GM21619 (cell line): ENCODE measurements around the gene NEURL1.
"Not testable (repeated sequence)": the region's sequence is repeated elsewhere in the genome, so short reads cannot be mapped to it uniquely, and the experiment has no call there.

ENCODE experiments used
- ATAC-seq: cut with Tn5 transposase; IDR thresholded peaks from one replicate; pipeline ENCODE4 v1.9.1; 2021; ENCODE audit not compliant: unreplicated experiment

The NEURL1 gene

DNA sequence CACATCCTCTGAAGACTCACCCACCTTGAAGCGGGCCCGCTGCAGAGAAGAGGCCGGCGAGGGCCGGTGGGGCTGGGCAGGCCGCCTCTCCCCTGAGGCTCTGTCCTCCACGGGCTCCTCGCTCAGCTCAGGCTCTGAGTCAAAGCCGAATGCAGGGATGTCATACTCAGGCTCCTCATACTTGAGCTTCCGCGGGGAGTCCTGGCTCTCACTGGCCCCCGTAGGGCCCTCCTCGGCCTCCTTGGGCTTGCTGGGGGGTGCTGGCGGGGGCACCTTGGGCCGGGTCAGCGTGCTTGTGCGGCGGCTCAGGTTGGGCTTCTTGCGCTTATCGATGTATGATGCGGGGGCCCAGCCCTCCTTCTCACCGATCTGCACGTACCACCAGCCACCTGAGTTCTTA is 109.9 kb downstream of the NEURL1 start:
- ATAC-seq, result no peak

DNA sequence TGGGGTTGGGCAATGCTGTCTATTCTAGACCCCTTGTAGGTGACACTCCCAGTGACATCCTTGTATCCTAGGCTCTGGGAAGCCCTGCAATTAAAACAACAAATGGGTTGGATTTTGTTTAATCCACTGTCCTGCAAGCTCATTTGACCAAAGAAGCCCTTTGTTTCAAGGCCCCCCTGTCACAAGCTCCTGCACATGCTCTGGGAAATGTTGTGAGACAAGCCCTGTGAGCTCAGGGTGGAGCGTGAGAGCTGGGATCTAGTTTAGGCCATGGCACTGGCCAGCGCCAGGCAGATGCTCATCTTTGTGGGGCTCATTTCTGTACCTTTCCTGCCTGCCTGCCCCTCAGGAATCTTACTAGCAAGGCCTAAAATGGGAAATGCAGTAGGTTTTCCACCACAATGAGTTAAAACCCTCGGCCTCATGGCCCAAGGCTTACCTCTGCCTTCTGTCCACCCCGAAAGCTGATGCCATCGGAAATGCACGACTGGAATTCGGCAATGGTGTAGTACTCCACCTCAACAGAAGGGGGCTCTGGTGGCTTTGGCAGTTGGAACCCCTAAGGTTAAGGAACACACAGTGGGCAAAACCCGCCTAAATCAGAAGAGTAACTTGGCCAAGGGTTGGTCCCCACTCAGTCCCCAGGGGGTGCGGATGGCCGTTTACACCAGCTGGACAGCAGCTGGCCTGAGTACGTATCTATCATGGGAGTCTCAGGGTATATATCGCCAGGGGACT is 112.0 kb downstream of the NEURL1 start:
- ATAC-seq, result no peak

GRCh38 chr10:103606097-103606438 is 112.6 kb downstream of the NEURL1 start:
- ATAC-seq, result not testable (repeated sequence)

GRCh38 chr10:103607051-103607450 is 113.5 kb downstream of the NEURL1 start:
- ATAC-seq, result not testable (repeated sequence)

- not testable (repeated sequence) for ATAC-seq
Observed at GRCh38 chr10:103608056-103608455, 114.6 kb downstream of the NEURL1 start.

DNA sequence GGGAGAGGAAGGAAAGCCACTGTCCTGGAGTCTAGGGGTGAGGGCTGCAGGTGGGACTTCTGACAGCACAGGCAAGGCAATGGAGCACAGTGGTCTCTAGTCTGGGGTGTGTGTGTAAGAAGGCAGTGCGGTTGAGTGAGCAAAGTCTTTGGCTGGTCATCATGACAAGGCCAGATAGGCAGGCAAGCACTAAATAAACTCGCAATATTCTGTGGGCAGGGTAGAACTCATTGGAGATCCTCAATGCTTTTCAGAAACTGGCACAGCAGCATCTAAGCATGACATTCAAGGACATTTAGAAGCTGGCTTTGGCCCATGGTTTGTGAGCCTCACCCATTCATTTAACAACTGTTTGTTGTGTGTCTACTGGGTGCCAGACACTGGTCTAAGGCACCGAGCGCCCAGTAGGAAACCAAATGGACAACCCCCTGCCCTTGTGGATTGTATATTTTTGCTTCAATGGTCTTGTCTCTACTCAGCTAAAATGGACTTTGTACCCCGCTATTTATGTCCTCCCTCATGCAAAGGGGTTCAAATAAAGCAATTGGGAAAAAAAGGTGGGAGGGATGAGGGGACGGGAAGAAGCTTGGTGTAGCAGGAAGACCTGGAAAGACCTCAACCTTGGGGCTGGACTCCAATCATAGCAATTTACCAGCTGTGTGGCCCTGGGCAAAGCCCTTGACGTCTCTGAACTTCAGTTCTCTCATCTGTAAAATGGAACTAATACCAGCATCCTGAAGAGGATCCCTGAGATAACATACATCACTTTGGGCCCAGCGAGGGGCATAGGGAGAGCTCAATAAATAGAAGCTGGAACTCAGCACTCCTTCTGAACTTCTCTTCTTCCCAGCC is 116.0 kb downstream of the NEURL1 start:
- no peak for ATAC-seq

- no peak for ATAC-seq
Observed at GRCh38 chr10:103610083-103610472, 116.6 kb downstream of the NEURL1 start.

- no peak for ATAC-seq
Observed at GRCh38 chr10:103610921-103611511, 117.5 kb downstream of the NEURL1 start.

GRCh38 chr10:103612462-103613365 is 119.2 kb downstream of the NEURL1 start:
- no peak for ATAC-seq

- no peak for ATAC-seq
Observed at GRCh38 chr10:103613616-103614015, 120.1 kb downstream of the NEURL1 start.

DNA sequence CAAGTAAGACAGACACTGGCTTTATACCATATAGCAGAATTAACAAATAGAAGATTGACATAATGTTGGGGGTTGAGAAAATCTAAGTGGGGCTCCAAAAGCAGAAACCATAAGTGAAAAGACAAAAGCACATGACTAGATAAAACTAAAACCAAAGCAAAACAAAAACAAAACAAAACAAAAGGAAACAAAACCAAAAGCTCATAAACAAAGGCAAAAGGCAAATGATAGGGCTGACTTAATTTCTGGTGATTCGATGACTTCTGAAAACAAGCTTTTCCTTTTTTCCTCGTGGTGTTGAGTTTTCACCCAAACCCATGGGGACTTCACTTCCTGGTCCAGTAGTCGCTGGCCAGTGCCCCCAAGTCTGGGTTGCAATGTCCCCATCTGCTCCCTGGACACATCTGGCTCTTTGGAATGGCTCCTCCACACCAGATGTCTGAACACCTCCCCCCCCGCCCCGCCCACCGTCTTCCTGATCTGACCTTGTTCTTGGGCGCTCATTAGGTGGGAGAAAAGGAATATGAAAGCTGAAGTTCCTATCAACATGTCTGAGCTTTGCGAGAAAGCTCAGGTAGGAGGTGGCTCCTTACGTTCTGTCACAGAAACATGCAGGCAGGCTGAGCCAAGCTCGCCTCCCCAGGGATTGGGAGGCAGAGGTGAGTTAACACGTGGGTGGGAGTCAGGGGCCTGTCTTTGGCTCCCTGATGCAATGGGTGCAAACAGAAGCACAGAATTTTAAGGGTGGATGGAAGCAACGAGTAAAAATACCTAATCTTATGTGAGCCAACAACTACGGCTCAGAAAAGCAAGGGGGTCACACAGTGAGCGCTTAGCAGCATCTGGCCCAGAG is 121.0 kb downstream of the NEURL1 start:
- ATAC-seq, result no peak

GRCh38 chr10:103616705-103617601 is 123.4 kb downstream of the NEURL1 start:
- ATAC-seq, result no peak

GRCh38 chr10:103617602-103618385 is 124.3 kb downstream of the NEURL1 start:
- no peak for ATAC-seq

DNA sequence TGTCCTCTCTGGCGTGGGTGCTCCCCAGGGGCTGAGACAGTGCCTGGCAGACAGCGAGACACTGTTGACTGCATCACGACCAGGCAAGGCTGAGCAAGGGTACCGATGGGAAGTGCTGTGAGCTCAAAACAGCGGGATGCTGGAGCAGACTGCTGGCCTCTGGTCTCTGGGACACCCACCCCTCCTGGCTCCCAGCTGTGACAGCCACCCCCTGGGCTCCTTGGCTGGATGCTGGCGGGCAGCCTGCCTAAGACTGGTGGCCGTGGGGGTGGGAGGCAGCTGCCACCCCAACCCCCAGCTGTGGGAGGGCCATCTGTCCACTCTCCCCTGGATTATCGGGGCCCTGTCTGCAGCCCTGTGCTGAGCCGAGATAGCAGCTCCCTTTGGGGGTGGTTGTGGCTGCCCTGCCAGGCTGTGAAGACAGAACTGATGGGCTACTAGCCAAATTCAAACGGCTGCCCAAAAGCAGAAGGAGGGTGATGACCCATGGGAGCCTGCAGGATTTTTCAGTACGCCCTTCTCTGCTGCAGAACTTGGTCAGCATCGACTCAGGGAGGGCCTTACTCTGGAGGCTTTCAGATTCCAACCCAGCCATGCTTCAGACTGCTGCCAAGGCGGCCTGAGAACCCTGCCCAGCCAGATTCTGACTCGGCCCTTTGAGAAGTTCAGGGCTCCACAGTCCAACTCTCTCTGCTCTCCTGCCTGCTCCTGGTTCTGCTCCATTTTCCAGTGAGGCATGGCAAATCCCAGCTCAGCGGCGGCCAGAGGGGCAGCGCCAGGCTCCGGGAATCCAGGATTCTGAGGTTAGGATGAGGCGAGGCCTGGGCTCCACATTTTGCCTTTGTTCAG is 125.3 kb downstream of the NEURL1 start:
- ATAC-seq, result no peak

GRCh38 chr10:103619424-103620351 is 126.2 kb downstream of the NEURL1 start:
- no peak for ATAC-seq

DNA sequence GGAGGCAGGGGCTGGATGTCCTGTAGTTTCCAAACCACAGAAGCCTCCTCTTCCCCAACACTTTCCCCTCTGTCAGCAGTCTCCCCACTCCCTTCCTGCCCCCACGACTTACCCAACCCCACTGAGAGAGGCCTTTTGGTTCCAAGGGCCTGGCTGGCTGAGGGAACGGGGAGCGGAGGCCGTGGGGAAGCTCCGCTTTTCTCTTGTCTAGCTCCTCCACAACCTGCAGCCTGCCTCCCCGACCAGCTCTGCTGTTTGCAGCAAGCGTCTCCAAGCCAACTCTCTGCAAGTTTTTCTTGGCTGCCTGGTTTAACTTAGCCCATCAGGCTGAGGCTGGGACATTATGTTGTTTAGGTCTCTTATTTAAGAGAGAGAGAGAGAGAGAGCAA is 126.8 kb downstream of the NEURL1 start:
- no peak for ATAC-seq
